ENCODE measurements around the gene GART. TPM values are rescaled to one million over a fixed set of nuclear protein-coding genes. Genes with fewer than 3 reads are reported as not detected.

Gene GART
- total RNA-seq, 1 experiment from 2014 or later: 131 TPM

GRCh38 chr21:33554236-33554981, 12.5 kb upstream of the GART start:
- DNase-seq (ENCODE audit: low read depth): no peak

GRCh38 chr21:33552999-33553598, 11.2 kb upstream of the GART start:
- no peak for DNase-seq (ENCODE audit: low read depth)

- no peak for DNase-seq (ENCODE audit: low read depth)
Measured at GRCh38 chr21:33552093-33552998, 10.4 kb upstream of the GART start.

GRCh38 chr21:33551664-33552063, 9.7 kb upstream of the GART start:
- no peak for DNase-seq (ENCODE audit: low read depth)

GRCh38 chr21:33550772-33551660, 9.1 kb upstream of the GART start:
- no peak for DNase-seq (ENCODE audit: low read depth)

- DNase-seq (ENCODE audit: low read depth): no peak
Measured at GRCh38 chr21:33549848-33550771, 8.2 kb upstream of the GART start.

GRCh38 chr21:33546086-33546485, 4.2 kb upstream of the GART start:
- DNase-seq (ENCODE audit: low read depth): no peak

GRCh38 chr21:33544451-33545195, 2.7 kb upstream of the GART start:
- DNase-seq (ENCODE audit: low read depth): no peak

GRCh38 chr21:33543505-33544129, 1.7 kb upstream of the GART start:
- no peak for DNase-seq (ENCODE audit: low read depth)

- peak; percentile 98 for DNase-seq (ENCODE audit: low read depth)
Measured at GRCh38 chr21:33542640-33543504, 955 bp upstream of the GART start, which contains the start of gene SON. TSS of gene SON (plus strand) at chr21:33543038. CDS start at chr21:33543093, 55 bp downstream.

GRCh38 chr21:33541105-33541711, 709 bp downstream of the GART start:
- DNase-seq (ENCODE audit: low read depth): no peak

- DNase-seq (ENCODE audit: low read depth): no peak
Measured at GRCh38 chr21:33540711-33541104, 1.2 kb downstream of the GART start.

GRCh38 chr21:33539616-33540015, 2.3 kb downstream of the GART start:
- peak; percentile 29 for DNase-seq (ENCODE audit: low read depth)

GRCh38 chr21:33537212-33537611, 4.7 kb downstream of the GART start:
- DNase-seq (ENCODE audit: low read depth): no peak

GRCh38 chr21:33531007-33531406, 10.9 kb downstream of the GART start:
- no peak for DNase-seq (ENCODE audit: low read depth)

GRCh38 chr21:33522953-33523349, 19.0 kb downstream of the GART start:
- no peak for DNase-seq (ENCODE audit: low read depth)

- DNase-seq (ENCODE audit: low read depth): no peak
Measured at GRCh38 chr21:33522297-33522952, 19.5 kb downstream of the GART start.

All from LHCN-M2 (cell line).